ENCODE measurements around the gene DLGAP4. TPM values are rescaled to one million over a fixed set of nuclear protein-coding genes. Genes with fewer than 3 reads are reported as not detected.

DLGAP4 gene
- total RNA-seq, 3 donors from 2014 or later, result 22.0 to 26.9 (median 24.0) TPM

DNA sequence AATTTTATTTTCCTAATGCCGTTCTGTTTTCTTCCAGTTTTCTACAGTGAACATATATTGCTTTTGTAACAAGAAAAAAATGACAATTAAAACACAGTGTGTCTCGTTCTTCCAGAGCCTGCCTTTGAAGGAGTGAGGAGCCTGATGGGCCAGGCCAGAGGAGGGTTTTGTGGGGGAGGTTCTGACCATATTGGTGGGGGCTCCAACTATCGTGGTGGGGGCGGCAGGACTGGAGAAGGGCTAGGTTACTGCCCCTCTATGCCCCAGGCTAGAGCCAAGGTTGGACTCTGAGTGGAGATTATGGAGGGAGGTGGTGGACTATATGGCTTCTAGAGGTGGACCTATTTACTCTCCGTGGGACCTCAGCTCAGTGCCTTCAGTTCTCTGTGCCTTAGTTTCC lies 24.0 kb downstream of the DLGAP4 start:
- H3K27ac ChIP-seq, result no peak overlapping the region
- TF ChIP-seq POLR2AphosphoS5 (IDR thresholded peaks at IDR 0.05) (no peak), CTCF (IDR thresholded peaks at IDR 0.05) (no peak), POLR2A (IDR thresholded peaks at IDR 0.05) (no peak)
- peaks cover 0 to 6% of the 10 kb centered on the region in 2 donors for H3K27me3 ChIP-seq
- H3K4me3 ChIP-seq, result no peak overlapping the region
- H3K36me3 ChIP-seq, result no peaks in the 10 kb centered on the region
- no peak for DNase-seq (ENCODE audit: low spot score in 2 of 2)
- intact Hi-C loops (cut with DNase I; ENCODE audit: low total_unique reads), result no loop called here
- no peaks in the 10 kb centered on the region for H3K4me1 ChIP-seq
- H3K9me3 ChIP-seq, result peaks cover 3 to 9% of the 10 kb centered on the region in 2 donors

GRCh38 chr20:36331209-36331608 lies 25.1 kb downstream of the DLGAP4 start:
- Histone ChIP-seq H3K4me1 (no peaks in the 10 kb centered on the region), H3K9me3 (no peaks in the 10 kb centered on the region), H3K27ac (no peak overlapping the region), H3K27me3 (peaks cover 0 to 6% of the 10 kb centered on the region in 2 donors), H3K36me3 (no peaks in the 10 kb centered on the region), H3K4me3 (no peak overlapping the region)
- intact Hi-C loops (cut with DNase I; ENCODE audit: low total_unique reads), result no loop called here
- TF ChIP-seq CTCF (IDR thresholded peaks at IDR 0.05), result no peak
- TF ChIP-seq POLR2AphosphoS5 (IDR thresholded peaks at IDR 0.05), result no peak
- TF ChIP-seq POLR2A (IDR thresholded peaks at IDR 0.05), result no peak
- DNase-seq (ENCODE audit: low spot score in 2 of 2), result no peak

GRCh38 chr20:36333841-36334240 lies 27.7 kb downstream of the DLGAP4 start:
- H3K27ac ChIP-seq, result no peak overlapping the region
- H3K4me1 ChIP-seq, result no peaks in the 10 kb centered on the region
- H3K36me3 ChIP-seq, result no peaks in the 10 kb centered on the region
- H3K27me3 ChIP-seq, result peaks cover 0 to 6% of the 10 kb centered on the region in 2 donors
- no peaks in the 10 kb centered on the region for H3K9me3 ChIP-seq
- intact Hi-C loops (cut with DNase I; ENCODE audit: low total_unique reads), result no loop called here
- no peak for TF ChIP-seq CTCF (IDR thresholded peaks at IDR 0.05)
- TF ChIP-seq POLR2AphosphoS5 (IDR thresholded peaks at IDR 0.05), result no peak
- TF ChIP-seq POLR2A (IDR thresholded peaks at IDR 0.05), result no peak
- no peak for DNase-seq (ENCODE audit: low spot score in 2 of 2)
- no peak overlapping the region for H3K4me3 ChIP-seq

DNA sequence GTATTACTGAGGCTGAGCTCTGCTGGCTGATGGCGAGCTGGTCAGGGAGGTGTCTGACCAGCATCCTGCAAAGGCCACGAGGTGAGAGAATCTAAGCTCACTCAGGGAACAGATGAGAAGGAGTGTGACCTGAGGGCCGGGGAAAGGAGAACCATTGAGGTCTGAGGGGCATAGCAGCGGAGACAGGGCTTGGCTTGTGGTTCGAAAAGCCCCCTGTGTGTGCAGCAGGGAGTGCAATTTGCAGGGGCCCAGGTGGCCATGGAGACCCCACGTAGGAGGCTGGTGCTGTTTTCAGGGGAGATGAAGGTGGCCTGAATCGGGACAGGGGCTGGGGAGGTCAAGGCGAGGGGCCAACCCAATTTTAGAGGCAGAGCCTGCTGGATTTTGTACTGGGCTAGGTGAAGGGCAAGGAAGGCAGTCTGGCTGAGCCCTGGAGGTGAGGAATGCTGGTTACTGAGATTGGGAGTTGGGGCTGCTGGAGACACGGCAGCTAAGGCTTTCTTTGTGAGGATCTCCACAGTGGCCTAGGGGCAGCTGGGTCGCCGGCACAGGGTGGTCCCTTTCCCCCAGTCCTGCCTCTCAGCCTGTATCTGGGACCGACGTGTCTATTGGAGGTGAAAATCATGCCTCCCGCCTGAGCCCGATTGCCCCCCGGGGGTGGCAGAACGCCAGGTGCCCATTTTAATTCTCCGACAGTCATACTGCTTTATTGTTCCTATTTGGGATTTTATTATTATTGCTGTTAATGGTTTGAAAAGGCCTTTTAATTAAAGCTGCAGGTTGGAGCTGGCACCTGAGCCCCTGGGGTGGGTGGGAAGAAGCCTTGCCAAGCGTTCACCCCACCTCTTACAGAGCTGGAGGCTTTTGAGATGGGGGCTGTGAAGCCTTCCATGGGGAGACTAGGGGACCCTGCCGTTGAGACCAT lies 28.4 kb downstream of the DLGAP4 start:
- TF ChIP-seq POLR2AphosphoS5 (IDR thresholded peaks at IDR 0.05), result no peak
- no peak for TF ChIP-seq POLR2A (IDR thresholded peaks at IDR 0.05)
- no peak for TF ChIP-seq CTCF (IDR thresholded peaks at IDR 0.05)
- Histone ChIP-seq H3K27me3 (peaks cover 0 to 6% of the 10 kb centered on the region in 2 donors), H3K27ac (no peak overlapping the region), H3K36me3 (no peaks in the 10 kb centered on the region), H3K4me1 (no peaks in the 10 kb centered on the region), H3K4me3 (no peak overlapping the region), H3K9me3 (no peaks in the 10 kb centered on the region)
- intact Hi-C loops (cut with DNase I; ENCODE audit: low total_unique reads), result no loop called here
- DNase-seq (ENCODE audit: low spot score in 2 of 2), result no peak

GRCh38 chr20:36335206-36335870 lies 29.2 kb downstream of the DLGAP4 start:
- H3K36me3 ChIP-seq, result no peaks in the 10 kb centered on the region
- intact Hi-C loops (cut with DNase I; ENCODE audit: low total_unique reads), result no loop called here

More at GRCh38 chr20:36335206-36335870, 29.2 kb downstream of the DLGAP4 start:
- Histone ChIP-seq H3K9me3 (no peaks in the 10 kb centered on the region), H3K4me3 (no peak overlapping the region), H3K27ac (no peak overlapping the region), H3K27me3 (peaks cover 0 to 6% of the 10 kb centered on the region in 2 donors), H3K4me1 (no peaks in the 10 kb centered on the region)
- TF ChIP-seq POLR2AphosphoS5 (IDR thresholded peaks at IDR 0.05) (no peak), CTCF (IDR thresholded peaks at IDR 0.05) (no peak), POLR2A (IDR thresholded peaks at IDR 0.05) (no peak)
- DNase-seq (ENCODE audit: low spot score in 2 of 2), result no peak

Data from breast epithelium (tissue), 4 donors.